Mesenteric fat pad (tissue), 1 donor: ENCODE data around the gene MPZ. TPM values are rescaled to one million over a fixed set of nuclear protein-coding genes. Genes with fewer than 3 reads are reported as not detected.
"Not testable (repeated sequence)": the region's sequence is repeated elsewhere in the genome, so short reads cannot be mapped to it uniquely, and the experiment has no call there.

Source experiments
- DNase-seq: peaks from one replicate; pipeline ENCODE4 v3.0.0-alpha.2; 2020; ENCODE audit warnings: low spot score
- total RNA-seq: library from RNA; stranded (reverse); fragmentation: NEBNext Ultra II Directional; extraction: Animal tissue kit (Norgen Biotek cat#: 25700); gene quantifications from one replicate; pipeline ENCODE4 v1.2.1, GENCODE V29; 2021
- donor health status: DM: yes; HTN: yes; CAD: no.

MPZ gene
- total RNA-seq, 1 donor from 2014 or later = 5.5 TPM

DNA sequence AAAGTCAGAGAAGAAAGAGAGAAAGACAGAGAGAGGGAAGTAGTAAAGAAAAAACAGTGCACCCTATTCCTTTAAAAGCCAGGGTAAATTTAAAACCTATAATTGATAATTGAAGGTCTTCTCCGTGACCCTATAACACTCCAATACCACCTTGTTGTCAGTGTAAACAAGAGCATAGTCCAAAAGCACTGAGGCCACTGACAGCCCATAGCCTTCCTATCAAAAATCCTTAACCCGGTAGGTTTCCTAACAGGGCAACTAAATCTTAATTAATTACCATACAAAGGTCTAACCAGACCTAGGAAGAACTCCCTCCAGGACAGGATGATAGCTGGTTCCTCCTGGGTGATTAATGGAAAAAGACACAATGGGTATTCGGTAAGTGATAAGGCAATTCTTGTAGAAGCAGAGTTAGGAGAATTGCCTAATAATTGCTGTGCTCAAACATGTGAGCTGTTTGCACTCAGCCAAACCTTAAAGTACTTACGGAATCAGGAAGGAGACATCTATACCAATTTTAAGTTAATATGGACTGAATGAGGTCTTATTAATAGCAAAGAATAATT lies 53.7 kb downstream of the MPZ start:
- not testable (repeated sequence) for DNase-seq

DNA sequence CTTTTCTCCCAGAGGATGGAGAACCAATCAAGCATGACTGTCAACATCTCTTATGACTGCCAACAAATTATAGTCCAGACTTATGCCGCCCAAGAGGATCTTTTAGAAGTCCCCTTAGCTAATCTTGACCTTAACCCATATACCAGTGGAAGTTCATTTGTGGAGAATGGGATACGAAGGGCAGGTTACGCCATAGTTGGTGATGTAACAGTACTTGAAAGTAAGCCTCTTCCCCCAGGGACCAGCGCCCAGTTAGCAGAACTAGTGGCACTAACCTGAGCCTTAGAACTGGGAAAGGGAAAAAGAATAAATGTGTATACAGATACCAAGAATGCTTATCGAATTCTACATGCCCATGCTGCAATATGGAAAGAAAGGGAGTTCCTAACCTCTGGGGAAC lies 54.5 kb downstream of the MPZ start:
- not testable (repeated sequence) for DNase-seq

Other genes starting within 250 kb of the MPZ start
- gene ARHGAP30, start 240.1 kb downstream of the MPZ start, total RNA-seq = 26.0 TPM
- not detected for gene NECTIN4, start 220.4 kb downstream of the MPZ start, total RNA-seq
- not detected for gene KLHDC9, start 211.6 kb downstream of the MPZ start, total RNA-seq
- gene PFDN2, start 191.9 kb downstream of the MPZ start, total RNA-seq = 66.9 TPM
- gene NIT1, start 191.9 kb downstream of the MPZ start, total RNA-seq = 32.7 TPM
- 61.9 TPM for gene DEDD, start 177.3 kb downstream of the MPZ start, total RNA-seq
- 75.5 TPM for gene UFC1, start 156.0 kb downstream of the MPZ start, total RNA-seq
- gene USP21, start 150.5 kb downstream of the MPZ start, total RNA-seq = 16.5 TPM
- 19.4 TPM for gene PPOX, start 143.5 kb downstream of the MPZ start, total RNA-seq
- gene B4GALT3, start 132.5 kb downstream of the MPZ start, total RNA-seq = 32.1 TPM
- gene ADAMTS4, start 110.9 kb downstream of the MPZ start, total RNA-seq = 438 TPM
- 96.1 TPM for gene NDUFS2, start 107.6 kb downstream of the MPZ start, total RNA-seq
- 176 TPM for gene FCER1G, start 94.7 kb downstream of the MPZ start, total RNA-seq
- gene APOA2, start 86.3 kb downstream of the MPZ start, total RNA-seq = not detected
- gene TOMM40L, start 83.9 kb downstream of the MPZ start, total RNA-seq = 18.5 TPM
- not detected for gene NR1I3, start 71.8 kb downstream of the MPZ start, total RNA-seq
- 0.22 TPM for gene PCP4L1, start 51.2 kb downstream of the MPZ start, total RNA-seq
- 201 TPM for gene SDHC, start 4.4 kb upstream of the MPZ start, total RNA-seq
- gene CFAP126, start 57.9 kb upstream of the MPZ start, total RNA-seq = not detected
- gene FCGR2A, start 195.5 kb upstream of the MPZ start, total RNA-seq = 161 TPM
- gene HSPA6, start 214.6 kb upstream of the MPZ start, total RNA-seq = 6.8 TPM
- gene FCGR3A, start 239.8 kb upstream of the MPZ start, total RNA-seq = 117 TPM